Stimulated activated CD4-positive, alpha-beta T cell treated with anti-CD3 and anti-CD28 coated beads, Interleukin-15, amount 100 ng/mL, for 48 hours (primary cell): Measurements from ENCODE around the gene CCDC190.
"Not testable (repeated sequence)": the region's sequence is repeated elsewhere in the genome, so short reads cannot be mapped to it uniquely, and the experiment has no call there.

Experiments
- DNase-seq, 2 donors: peaks; one replicate each; pipeline ENCODE4 v3.0.0-alpha.2; 2020; ENCODE audit warnings: low read depth in 2 of 2

CCDC190 gene

GRCh38 chr1:162832470-162832869 is 28.5 kb downstream of the CCDC190 start:
- no peak for DNase-seq

GRCh38 chr1:162829268-162829667 is 31.7 kb downstream of the CCDC190 start:
- DNase-seq = no peak

GRCh38 chr1:162823771-162824525 is 37.0 kb downstream of the CCDC190 start:
- DNase-seq = no peak

GRCh38 chr1:162823231-162823630 is 37.7 kb downstream of the CCDC190 start:
- no peak for DNase-seq

- no peak for DNase-seq
Observed at GRCh38 chr1:162822391-162823200, 38.4 kb downstream of the CCDC190 start.

GRCh38 chr1:162818666-162819065 is 42.3 kb downstream of the CCDC190 start:
- DNase-seq = not testable (repeated sequence)

GRCh38 chr1:162818136-162818535 is 42.8 kb downstream of the CCDC190 start:
- not testable (repeated sequence) for DNase-seq

GRCh38 chr1:162812357-162812756 is 48.6 kb downstream of the CCDC190 start:
- DNase-seq = not testable (repeated sequence)

GRCh38 chr1:162807503-162807902 is 53.5 kb downstream of the CCDC190 start:
- not testable (repeated sequence) for DNase-seq
